ENCODE measurements around the gene LRBA.

- TF ChIP-seq CTCF (IDR thresholded peaks at IDR 0.05) (no peak), POLR2A (IDR thresholded peaks at IDR 0.05) (no peak)
Measured at GRCh38 chr4:150363721-150364688, 651.1 kb downstream of the LRBA start.

All from breast epithelium (tissue), 3 donors.